Activated T-cell treated with anti-CD3 and anti-CD28 coated beads for 48 hours (primary cell): ENCODE data around the gene CDYL.

Experiments used
- DNase-seq: peaks from one replicate; pipeline ENCODE4 v3.0.0-alpha.2; 2020; ENCODE audit warnings: low read depth

Gene CDYL

GRCh38 chr6:4776131-4776492, at the start of gene CDYL:
TSS of gene CDYL (plus strand) at chr6:4776404. CDS start at chr6:4776784, 380 bp downstream.
- DNase-seq, result peak; percentile 91

GRCh38 chr6:4726645-4727044, 49.6 kb upstream of the CDYL start:
- no peak for DNase-seq

DNA sequence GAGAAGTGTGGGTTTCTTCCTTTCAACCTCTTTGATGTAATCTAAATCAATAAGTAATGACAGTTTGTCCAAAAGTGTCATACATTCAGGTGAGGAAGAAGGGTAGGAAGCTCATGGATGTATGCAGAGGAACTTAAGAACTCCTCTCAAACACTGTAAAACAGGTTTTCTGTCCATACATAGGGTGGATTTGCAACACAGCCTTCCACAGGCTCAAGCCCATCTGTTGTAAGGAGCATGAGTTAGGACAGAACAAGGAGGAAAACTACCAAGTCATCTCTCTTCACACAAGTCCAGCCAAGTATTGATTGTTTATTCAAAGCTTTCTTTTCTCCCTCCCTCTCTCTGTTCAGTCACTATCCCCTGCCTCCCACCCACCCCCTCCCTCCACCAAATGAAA, 49.0 kb upstream of the CDYL start:
- DNase-seq, result no peak

GRCh38 chr6:4727671-4728435, 48.4 kb upstream of the CDYL start:
- no peak for DNase-seq

DNA sequence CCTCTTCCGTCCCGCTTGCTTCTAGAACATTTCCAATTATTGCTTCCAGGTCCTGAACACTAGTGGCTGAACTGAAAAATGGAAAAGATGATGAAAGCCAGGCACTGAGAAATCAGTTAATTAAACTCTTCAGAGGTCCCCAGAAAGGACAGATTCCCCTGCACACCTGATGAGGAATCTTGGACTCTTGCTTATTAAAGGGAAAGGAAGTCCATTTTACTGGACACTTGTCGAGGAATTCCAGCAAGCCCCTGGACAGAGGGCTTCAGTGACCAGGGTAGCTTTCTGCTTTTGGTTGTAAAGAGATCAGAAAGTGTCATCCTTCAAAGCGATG, 47.8 kb upstream of the CDYL start:
- no peak for DNase-seq

GRCh38 chr6:4728926-4729325, 47.3 kb upstream of the CDYL start:
- DNase-seq, result no peak

- DNase-seq, result no peak
Observed at GRCh38 chr6:4731996-4732395, 44.2 kb upstream of the CDYL start.

DNA sequence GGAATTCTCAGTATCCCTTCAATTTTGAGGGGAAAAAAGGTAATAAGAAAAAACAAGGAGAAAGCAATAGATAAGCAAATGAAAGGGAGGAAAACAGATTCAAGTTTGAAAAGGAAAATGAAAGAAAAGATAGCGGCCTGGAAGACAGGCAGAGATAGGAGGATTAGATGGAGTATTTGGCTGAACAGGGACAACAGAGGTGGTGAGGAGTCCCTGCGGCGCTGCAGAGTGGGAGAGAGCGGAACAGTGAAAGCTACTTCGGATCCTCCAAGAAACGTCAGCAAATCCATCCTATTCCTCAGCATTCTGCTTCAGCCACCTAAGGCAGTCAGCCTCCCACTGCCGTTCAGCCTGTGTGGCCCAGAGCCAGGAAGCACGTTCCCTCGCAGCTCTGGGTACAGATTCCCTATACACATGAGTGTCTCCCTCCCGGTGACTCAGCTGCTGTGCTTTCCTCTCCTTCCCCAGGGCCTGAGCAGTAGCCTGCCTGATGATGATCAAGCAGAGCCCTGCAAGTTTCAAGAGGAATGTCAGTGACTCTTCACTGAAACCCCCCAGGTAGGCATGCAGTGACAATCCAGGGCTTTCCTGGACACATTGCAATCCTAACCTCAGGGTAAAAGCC, 43.4 kb upstream of the CDYL start:
- no peak for DNase-seq

- DNase-seq, result no peak
Observed at GRCh38 chr6:4736371-4736873, 39.8 kb upstream of the CDYL start.

DNA sequence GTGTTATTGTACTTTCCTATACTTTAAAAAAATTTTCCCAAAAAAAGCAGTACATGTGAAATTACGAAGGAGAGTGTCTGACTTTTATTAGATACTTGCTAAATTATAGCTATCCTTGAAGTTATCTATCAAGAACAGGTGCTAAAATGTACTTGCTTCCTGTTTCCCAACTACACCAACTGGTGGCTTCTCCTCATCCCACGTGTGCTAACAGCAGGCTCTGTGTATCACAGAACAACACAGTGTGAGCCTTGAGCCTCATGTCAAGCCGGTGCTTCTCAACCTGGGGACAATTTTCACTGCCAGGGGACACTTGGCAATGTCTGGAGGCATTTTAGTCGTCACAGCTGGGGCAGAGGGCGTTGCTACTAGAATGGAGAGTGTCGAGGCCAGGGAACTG, 36.2 kb upstream of the CDYL start:
- no peak for DNase-seq

GRCh38 chr6:4743062-4743461, 33.1 kb upstream of the CDYL start:
- no peak for DNase-seq

DNA sequence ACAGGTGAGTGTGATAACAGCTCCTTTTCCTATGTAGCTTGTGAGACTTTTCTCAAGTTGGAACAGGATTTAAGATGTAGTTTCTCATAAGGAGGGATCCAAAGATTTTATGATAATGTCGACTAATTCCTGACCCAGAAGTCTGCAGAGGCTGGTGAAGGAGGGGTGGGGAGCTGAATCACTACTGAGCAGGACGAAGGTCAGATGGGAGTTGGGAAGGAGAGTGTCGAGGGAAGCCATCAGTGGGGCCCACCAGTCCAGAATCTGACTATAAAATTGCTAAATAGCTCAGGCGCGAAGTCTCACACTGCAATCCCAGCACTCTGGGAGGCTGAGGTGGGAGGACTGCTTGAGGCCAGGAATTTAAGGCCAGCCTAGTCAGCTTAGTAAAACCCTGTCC, 32.3 kb upstream of the CDYL start:
- no peak for DNase-seq

DNA sequence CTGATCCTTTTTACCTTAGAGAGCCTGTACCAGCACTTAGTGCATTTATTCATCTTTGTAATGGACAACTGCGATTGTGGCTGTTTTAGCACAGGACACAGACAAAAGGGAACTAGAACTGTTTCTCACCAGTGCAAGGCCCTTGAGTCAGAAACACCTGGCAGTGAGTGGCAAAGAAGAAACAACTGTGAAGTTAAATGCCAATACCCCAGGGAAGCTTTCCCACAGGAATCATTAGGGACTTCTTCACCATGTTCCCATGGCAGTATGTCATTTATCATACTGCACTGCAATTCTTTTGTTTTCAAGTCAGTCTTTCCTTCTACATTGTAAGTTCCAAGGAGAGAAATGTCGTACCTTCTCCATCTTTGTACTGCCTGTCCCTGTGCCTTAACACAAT, 28.6 kb upstream of the CDYL start:
- no peak for DNase-seq

DNA sequence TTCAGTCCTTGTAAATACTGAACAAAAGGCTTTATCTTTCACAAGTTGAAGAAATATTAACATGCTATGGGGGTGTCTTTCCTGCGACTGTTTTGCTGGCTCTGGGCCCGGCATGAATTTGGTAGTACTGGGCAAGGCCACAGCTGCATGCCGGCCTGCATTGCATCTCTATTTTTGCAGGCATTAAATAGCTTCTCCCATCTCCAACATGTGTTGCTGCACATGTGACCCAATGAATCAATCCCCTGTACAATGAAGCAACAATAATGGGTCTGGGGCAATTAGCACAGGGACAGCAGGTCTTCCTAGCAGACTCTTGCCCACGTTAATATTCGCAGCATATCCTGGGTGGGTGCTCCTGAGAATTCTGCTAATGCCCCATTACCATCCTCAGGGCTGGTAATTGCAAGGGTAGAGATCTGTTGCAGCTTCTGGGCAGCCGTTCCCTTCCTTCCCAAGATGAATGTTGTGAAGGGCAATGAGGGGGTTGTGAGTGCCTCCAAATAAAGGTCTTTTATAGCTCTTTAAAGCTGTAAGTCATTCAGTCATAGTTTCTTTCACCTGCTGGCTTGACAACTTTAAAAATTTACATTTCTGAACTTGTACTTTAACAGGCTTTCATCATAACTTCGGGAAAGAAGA, 24.3 kb upstream of the CDYL start:
- no peak for DNase-seq

- no peak for DNase-seq
Observed at GRCh38 chr6:4756247-4756646, 20.0 kb upstream of the CDYL start.

DNA sequence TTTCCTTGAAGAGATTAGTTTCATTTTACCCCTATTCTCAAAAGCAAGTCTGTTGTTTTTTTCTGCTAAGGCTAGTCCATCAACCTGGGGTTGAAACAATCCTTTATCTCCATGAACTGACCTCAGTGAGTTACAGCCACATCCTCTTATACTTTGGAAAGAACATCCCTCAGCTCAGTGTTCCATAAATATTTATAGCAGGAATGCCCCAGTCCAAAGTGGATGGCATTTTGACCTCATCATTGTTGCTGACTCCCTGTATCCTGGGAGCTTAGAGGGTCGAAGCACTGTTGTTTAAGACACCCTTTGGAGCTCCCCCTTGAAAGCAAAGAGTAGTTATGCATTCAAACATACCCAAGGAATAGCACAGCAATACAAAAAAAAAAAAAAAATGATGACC, 16.2 kb upstream of the CDYL start:
- no peak for DNase-seq

GRCh38 chr6:4760773-4761172, 15.4 kb upstream of the CDYL start:
- no peak for DNase-seq

DNA sequence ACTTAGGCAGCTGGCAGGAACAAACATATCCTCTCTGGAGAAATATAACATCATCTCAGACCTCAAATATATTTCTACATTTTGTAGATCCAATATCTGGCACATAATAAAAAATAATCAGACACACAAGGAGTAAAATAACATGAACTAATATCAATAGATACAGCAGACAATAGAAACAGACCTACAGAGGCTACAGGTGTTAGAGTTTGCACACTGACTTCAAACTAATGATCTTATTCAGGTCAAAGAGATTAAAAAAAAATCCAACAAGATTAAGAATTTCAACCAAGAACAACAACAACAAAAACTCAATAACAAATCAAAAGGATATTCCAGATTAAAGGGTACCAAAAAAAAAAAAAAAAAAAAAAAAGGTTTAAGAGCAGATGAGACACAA, 13.9 kb upstream of the CDYL start:
- no peak for DNase-seq

DNA sequence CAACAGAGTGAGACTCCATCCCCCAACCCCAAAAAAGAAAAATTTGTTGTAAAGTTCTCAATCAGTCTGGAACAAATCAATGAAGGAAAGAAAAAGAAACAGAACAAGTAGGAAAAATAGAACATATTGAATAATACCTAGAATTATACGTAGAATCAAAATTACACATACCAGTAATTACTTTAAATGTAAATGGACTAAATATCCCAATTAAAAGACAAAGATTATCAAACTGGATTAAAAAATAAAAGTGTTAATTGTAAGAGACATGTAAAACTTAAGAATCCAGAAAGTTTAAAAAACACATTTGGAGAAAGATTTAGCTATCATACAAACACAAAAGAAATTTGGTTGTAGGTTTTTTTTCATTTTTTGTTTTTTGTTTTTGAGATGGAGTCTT, 12.3 kb upstream of the CDYL start:
- DNase-seq, result no peak

GRCh38 chr6:4768815-4769214, 7.4 kb upstream of the CDYL start:
- no peak for DNase-seq

DNA sequence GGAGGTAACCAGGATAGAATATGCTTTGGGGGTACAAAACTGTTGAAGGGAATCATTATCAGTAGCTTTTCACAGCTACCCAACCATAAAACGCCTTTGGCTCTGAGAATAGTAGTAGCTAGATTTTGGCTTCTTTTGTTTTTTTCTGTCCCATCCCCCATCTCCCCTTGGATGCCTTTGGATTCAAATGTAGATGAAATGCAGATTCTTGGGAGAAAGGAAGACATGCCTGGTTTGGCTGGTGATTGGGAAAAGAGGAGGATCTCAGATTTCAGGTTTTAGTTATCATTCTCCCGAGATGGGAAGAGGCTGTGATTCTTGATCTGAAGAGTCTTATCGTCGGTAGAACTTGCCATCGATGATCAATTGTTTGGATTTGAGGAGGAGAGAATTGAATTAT, 3.5 kb upstream of the CDYL start:
- DNase-seq, result no peak

DNA sequence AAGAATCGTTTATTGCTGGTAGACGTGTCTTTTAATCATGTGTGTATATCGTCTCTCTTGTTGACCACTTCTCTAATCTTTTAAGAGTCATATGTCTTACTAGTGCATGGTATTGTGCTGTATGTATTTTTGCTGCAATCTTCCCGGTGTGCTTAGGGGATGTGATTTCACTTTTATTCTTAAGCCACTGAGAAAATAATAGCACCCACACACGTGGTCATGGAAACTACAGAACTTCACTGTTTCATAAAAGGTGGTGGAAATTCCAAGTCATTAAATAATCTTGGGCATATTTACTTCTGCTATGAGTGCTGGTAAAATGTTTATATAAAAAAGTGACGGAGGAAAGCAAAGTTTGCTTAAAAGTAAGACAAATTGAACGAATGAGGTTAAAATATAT, 3.0 kb upstream of the CDYL start:
- no peak for DNase-seq

GRCh38 chr6:4774296-4774695, 1.9 kb upstream of the CDYL start:
- no peak for DNase-seq
